Suppressor macrophage (primary cell): ENCODE measurements around the gene TPPP3.

Experiments used
- DNase-seq, 4 experiments: peaks; one replicate each; pipeline ENCODE4 v3.0.0-alpha.2; 2020 to 2022
- total RNA-seq, 17 experiments: gene quantifications; one replicate each; lab custom pipeline; 2026; ENCODE audit warnings: mixed read lengths in 6 of 17, inconsistent platforms in 3 of 17; lab: John Stamatoyannopoulos, UW

TPPP3 gene
- 0 to 3.1 (median 0.07) reads per million in 17 experiments for total RNA-seq

- peak; percentile 37 to 75 (median 64) for DNase-seq
Observed at GRCh38 chr16:67393111-67393787, at the start of gene TPPP3. TSS of gene TPPP3 (minus strand) at chr16:67393498. CDS start at chr16:67391111, 2,387 bp downstream.

- DNase-seq: no peak
Observed at GRCh38 chr16:67442581-67443255, 49.4 kb upstream of the TPPP3 start.

- DNase-seq: no peak
Observed at GRCh38 chr16:67441907-67442306, 48.6 kb upstream of the TPPP3 start.

- no peak for DNase-seq
Observed at GRCh38 chr16:67441271-67441753, 48.0 kb upstream of the TPPP3 start.

GRCh38 chr16:67438824-67439393, 45.6 kb upstream of the TPPP3 start:
- DNase-seq: no peak

GRCh38 chr16:67438098-67438791, 44.9 kb upstream of the TPPP3 start:
- DNase-seq: no peak

GRCh38 chr16:67437513-67437912, 44.2 kb upstream of the TPPP3 start:
- DNase-seq: no peak

- DNase-seq: no peak
Observed at GRCh38 chr16:67436640-67437193, 43.4 kb upstream of the TPPP3 start.

GRCh38 chr16:67435758-67436164, 42.5 kb upstream of the TPPP3 start:
- DNase-seq: no peak

- DNase-seq: no peak
Observed at GRCh38 chr16:67433131-67433719, 39.9 kb upstream of the TPPP3 start.

GRCh38 chr16:67432506-67432890, 39.2 kb upstream of the TPPP3 start:
- no peak for DNase-seq

GRCh38 chr16:67431775-67432505, 38.6 kb upstream of the TPPP3 start:
- DNase-seq: peak; percentile 15 to 50 (median 36)

- DNase-seq: peak; percentile 66 to 84 (median 72)
Observed at GRCh38 chr16:67430977-67431774, 37.9 kb upstream of the TPPP3 start, which contains the start of gene HSD11B2. TSS of gene HSD11B2 (plus strand) at chr16:67431121. CDS start at chr16:67431249, 128 bp downstream.

GRCh38 chr16:67430504-67430976, 37.2 kb upstream of the TPPP3 start:
- DNase-seq: peak in 3 of 4 experiments; percentile 31 to 62 (median 49)

GRCh38 chr16:67429799-67430503, 36.7 kb upstream of the TPPP3 start:
- DNase-seq: no peak

- no peak for DNase-seq
Observed at GRCh38 chr16:67429053-67429798, 35.9 kb upstream of the TPPP3 start.

GRCh38 chr16:67428146-67428731, 34.9 kb upstream of the TPPP3 start:
- DNase-seq: peak; percentile 67 to 81 (median 74)

GRCh38 chr16:67426950-67427349, 33.7 kb upstream of the TPPP3 start:
- no peak for DNase-seq
